Parathyroid adenoma (tissue), 2 donors: Measurements from ENCODE around the gene MEGF9.

Experiments used
- H2AFZ ChIP-seq: fragments of 300-600 bp; sonication (generic); one replicate; pipeline ENCODE4 v1.7.0; 2017; ENCODE audit warnings: antibody characterized with exemption, mild to moderate bottlenecking
- H3K27ac ChIP-seq: fragments of 300-600 bp; sonication (generic); one replicate; pipeline ENCODE4 v1.7.0; 2017
- H3K27me3 ChIP-seq: fragments of 300-600 bp; sonication (generic); one replicate; pipeline ENCODE4 v1.7.0; 2017; ENCODE audit warnings: low read length; ENCODE audit not compliant: control insufficient read depth, insufficient read depth
- H3K36me3 ChIP-seq: fragments of 300-600 bp; sonication (generic); one replicate; pipeline ENCODE4 v1.7.0; 2017; ENCODE audit warnings: low read length; ENCODE audit not compliant: control insufficient read depth, insufficient read depth
- H3K4me1 ChIP-seq: fragments of 300-600 bp; sonication (generic); one replicate; pipeline ENCODE4 v1.7.0; 2017; ENCODE audit warnings: control low read depth
- H3K4me2 ChIP-seq: fragments of 300-600 bp; sonication (generic); one replicate; pipeline ENCODE4 v1.7.0; 2017; ENCODE audit warnings: low read length
- H3K4me3 ChIP-seq: fragments of 300-600 bp; sonication (generic); one replicate; pipeline ENCODE4 v1.7.0; 2017; ENCODE audit warnings: low read depth, low read length
- H3K79me2 ChIP-seq: fragments of 300-600 bp; sonication (generic); one replicate; pipeline ENCODE4 v1.7.0; 2017; ENCODE audit warnings: control low read depth
- H3K9ac ChIP-seq: fragments of 300-600 bp; sonication (generic); one replicate; pipeline ENCODE4 v1.7.0; 2017; ENCODE audit warnings: mild to moderate bottlenecking
- H3K9me3 ChIP-seq: fragments of 300-600 bp; sonication (generic); one replicate; pipeline ENCODE4 v1.7.0; 2017; ENCODE audit warnings: low read length; ENCODE audit not compliant: control insufficient read depth
- CTCF ChIP-seq: fragments of 300-600 bp; sonication (generic); IDR thresholded peaks from one replicate; pipeline ENCODE4 v1.7.0; 2017; ENCODE audit warnings: antibody characterized with exemption, mild to moderate bottlenecking
- donor health status: primary hyperparathyroidism.

The MEGF9 gene

GRCh38 chr9:120574473-120574872 lies 139.8 kb downstream of the MEGF9 start:
- Histone ChIP-seq H3K36me3 (no peaks in the 10 kb centered on the region), H3K4me2 (no peak overlapping the region), H3K27ac (no peak overlapping the region), H2AFZ (no peak overlapping the region), H3K79me2 (peaks cover 3% of the 10 kb centered on the region), H3K27me3 (no peaks in the 10 kb centered on the region), H3K4me3 (no peak overlapping the region), H3K4me1 (no peaks in the 10 kb centered on the region), H3K9ac (no peak overlapping the region), H3K9me3 (no peaks in the 10 kb centered on the region)
- no peak for TF ChIP-seq CTCF

- Histone ChIP-seq H2AFZ (no peak overlapping the region), H3K4me3 (no peak overlapping the region), H3K27ac (no peak overlapping the region), H3K79me2 (no peaks in the 10 kb centered on the region), H3K36me3 (no peaks in the 10 kb centered on the region), H3K9me3 (no peaks in the 10 kb centered on the region), H3K4me2 (no peak overlapping the region), H3K4me1 (no peaks in the 10 kb centered on the region), H3K9ac (no peak overlapping the region), H3K27me3 (no peaks in the 10 kb centered on the region)
- no peak for TF ChIP-seq CTCF
Observed at GRCh38 chr9:120572472-120572871, 141.8 kb downstream of the MEGF9 start.

- H3K79me2 ChIP-seq = no peaks in the 10 kb centered on the region
- no peaks in the 10 kb centered on the region for H3K9me3 ChIP-seq
- no peak overlapping the region for H3K4me2 ChIP-seq
- H3K4me1 ChIP-seq = no peaks in the 10 kb centered on the region
- H3K27ac ChIP-seq = no peak overlapping the region
- TF ChIP-seq CTCF = no peak
- H3K36me3 ChIP-seq = no peaks in the 10 kb centered on the region
- no peak overlapping the region for H2AFZ ChIP-seq
- H3K4me3 ChIP-seq = no peak overlapping the region
- no peak overlapping the region for H3K9ac ChIP-seq
- no peaks in the 10 kb centered on the region for H3K27me3 ChIP-seq
Observed at GRCh38 chr9:120571443-120572257, 142.6 kb downstream of the MEGF9 start.

- TF ChIP-seq CTCF = no peak
- H3K27me3 ChIP-seq = no peaks in the 10 kb centered on the region
Observed at GRCh38 chr9:120570296-120570695, 144.0 kb downstream of the MEGF9 start.

GRCh38 chr9:120569556-120569955 lies 144.7 kb downstream of the MEGF9 start:
- no peak for TF ChIP-seq CTCF
- H3K4me2 ChIP-seq = no peak overlapping the region
- H3K27ac ChIP-seq = no peak overlapping the region
- H2AFZ ChIP-seq = no peak overlapping the region
- no peaks in the 10 kb centered on the region for H3K9me3 ChIP-seq
- H3K27me3 ChIP-seq = no peaks in the 10 kb centered on the region
- H3K4me3 ChIP-seq = no peak overlapping the region
- H3K36me3 ChIP-seq = no peaks in the 10 kb centered on the region
- H3K79me2 ChIP-seq = no peaks in the 10 kb centered on the region
- no peak overlapping the region for H3K9ac ChIP-seq
- no peaks in the 10 kb centered on the region for H3K4me1 ChIP-seq

More at GRCh38 chr9:120570296-120570695, 144.0 kb downstream of the MEGF9 start:
- H3K9ac ChIP-seq = no peak overlapping the region
- no peak overlapping the region for H3K4me2 ChIP-seq
- H3K4me3 ChIP-seq = no peak overlapping the region
- no peak overlapping the region for H3K27ac ChIP-seq
- H3K36me3 ChIP-seq = no peaks in the 10 kb centered on the region
- H3K4me1 ChIP-seq = no peaks in the 10 kb centered on the region
- no peak overlapping the region for H2AFZ ChIP-seq
- no peaks in the 10 kb centered on the region for H3K79me2 ChIP-seq
- no peaks in the 10 kb centered on the region for H3K9me3 ChIP-seq
